ENCODE results near the gene CCDC38.

CCDC38 gene

GRCh38 chr12:95960241-95960640 lies 17.8 kb upstream of the CCDC38 start:
- no peak for DNase-seq

DNA sequence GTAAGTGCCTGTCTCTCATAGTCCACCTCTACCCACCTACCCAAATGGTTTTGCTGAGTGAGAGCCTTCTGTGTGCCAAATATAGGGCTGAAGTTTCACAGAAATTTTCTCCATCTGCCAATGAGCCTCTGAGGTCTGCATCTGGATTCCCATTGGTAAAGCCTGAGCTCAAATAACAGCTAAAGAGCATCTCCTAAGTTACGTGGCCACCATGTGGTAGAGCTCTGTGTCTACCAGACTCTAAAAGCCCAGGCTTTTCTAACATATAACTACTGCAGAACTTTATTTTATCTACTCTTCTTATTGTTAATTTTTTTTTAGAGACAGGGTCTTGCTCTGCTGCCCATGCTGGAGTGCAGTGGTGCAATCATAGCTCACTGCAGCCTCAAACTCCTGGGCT lies 16.7 kb upstream of the CCDC38 start:
- DNase-seq, result no peak

DNA sequence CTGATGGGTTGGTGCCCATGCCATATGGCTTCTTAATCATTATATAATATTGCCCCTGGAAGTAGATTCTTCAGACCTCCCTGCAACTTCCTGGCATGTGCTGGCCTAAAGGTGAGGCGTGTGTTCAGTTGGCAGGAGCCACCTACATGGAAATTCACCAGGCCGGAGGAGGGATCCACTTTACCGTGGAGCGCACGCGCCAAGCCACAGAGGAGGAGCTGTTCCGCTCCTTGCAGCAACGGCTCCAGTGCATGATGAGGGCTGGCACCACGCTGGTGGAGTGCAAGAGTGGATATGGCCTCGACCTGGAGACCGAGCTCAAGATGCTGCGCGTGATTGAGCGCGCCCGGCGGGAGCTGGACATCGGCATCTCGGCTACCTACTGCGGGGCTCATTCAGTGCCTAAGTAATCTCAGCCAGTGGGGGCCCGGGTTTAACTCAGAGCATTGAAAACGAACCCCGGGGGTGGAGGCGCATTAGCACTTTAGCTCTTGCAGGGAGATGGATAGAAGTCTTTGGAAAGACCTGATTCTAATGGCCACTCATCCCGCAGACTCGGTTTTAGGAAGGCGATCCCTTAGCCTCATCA lies 14.2 kb upstream of the CCDC38 start:
- no peak for DNase-seq

GRCh38 chr12:95955549-95956159 lies 13.2 kb upstream of the CCDC38 start:
- no peak for DNase-seq

DNA sequence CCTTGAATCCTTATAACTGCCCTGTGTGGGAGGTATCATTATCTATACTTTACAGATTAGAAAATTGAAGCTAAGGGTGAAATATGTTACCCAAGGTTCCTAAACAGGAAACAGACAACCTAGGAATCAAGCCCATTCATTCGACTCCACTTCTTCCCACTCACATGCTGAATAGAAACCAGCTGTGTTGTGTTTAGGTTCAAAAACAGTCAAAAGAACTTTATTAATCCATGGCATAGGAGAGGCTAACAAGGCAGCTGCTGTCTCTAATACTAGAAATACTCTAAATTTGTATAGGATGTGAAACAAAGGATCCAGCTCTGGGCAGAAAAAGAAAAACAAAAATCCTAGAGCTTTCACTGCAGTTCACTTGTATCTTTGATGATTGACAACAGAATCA lies 10.6 kb upstream of the CCDC38 start:
- no peak for DNase-seq

- no peak for DNase-seq
Measured at GRCh38 chr12:95951515-95951914, 9.1 kb upstream of the CCDC38 start.

DNA sequence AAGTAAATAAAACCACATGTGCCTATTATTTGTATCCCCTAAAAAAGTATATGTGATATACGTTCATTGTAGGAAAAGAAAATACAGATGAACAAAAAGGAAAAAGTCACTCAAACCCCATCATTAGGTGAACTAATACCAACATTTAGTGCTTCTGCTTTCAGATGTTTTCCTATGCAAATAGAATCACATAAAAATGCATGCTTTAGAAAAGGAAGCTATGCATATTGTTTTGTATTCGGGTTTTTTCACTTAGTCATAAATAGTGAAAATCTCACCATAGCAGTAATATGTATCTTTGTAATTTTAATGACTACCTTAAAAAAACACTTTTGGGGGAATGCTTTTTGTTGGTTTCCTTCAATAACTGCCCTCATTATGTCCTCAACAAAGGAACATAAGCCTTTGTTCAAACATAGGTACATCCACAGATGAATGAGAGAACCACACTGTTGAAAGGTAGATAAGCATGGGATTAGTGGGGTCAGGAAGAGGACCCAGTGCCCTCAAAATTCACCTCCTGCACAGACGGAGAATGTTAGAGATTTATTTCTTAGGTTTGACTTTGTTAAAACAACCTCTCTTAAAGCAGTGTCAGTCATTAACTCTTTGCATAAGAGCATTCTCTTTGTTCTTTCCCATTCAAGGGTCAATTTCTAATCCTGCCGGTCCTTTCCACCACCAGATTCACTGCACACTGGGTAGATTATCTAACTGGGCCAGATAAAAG lies 7.2 kb upstream of the CCDC38 start:
- no peak for DNase-seq

DNA sequence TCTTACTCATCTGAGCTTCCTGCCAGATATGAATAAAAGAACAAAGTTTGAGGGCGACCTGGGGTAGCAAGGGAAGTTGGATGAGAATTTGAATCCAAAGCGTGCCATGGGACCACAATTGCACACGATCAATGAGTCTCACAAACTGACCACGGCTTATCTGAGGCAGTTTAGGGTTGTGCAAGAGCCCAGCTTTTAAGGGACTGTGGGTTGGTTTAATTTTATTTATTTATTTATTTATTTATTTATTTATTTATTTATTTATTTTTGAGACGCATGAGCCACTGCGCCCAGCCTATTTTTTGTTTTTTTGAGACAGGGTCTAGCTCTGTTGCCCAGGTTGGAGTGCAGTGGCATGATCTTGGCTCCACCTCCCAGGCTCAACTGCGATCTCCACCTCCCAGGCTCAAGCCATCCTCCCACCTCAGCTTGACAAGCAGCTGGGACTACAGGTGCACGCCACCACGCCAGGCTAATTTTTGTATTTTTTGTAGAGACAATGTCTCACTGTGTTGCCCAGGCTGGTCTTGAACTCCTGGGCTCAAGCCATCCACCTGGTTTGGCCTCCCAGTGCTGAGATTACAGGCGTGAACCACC lies 1.8 kb upstream of the CCDC38 start:
- DNase-seq, result no peak

GRCh38 chr12:95943330-95943842 lies 972 bp upstream of the CCDC38 start, which contains the start of gene AMDHD1:
TSS of gene AMDHD1 (plus strand) at chr12:95943331. CDS start at chr12:95943399, 68 bp downstream.
- no peak for DNase-seq

DNA sequence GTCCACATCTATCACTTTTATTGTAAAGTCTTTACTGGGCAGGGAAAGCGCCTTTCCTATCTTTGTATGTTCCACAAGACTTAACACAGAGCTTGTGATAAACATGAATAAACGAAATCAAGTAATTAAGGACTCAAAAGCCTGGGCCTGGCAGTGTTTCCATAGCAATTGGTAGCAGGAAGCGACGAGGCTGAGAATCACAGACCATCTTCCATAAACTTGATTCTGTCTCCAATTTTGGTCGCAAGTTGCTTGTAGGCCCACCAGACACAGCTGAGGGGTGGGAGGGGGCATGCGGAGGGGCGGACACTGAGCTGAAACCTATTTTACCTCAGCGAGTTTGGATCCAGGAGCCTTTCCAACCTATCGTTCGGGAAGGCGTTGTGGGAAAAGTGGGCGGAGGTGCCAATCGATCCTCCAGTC lies 302 bp downstream of the CCDC38 start:
- DNase-seq, result no peak

DNA sequence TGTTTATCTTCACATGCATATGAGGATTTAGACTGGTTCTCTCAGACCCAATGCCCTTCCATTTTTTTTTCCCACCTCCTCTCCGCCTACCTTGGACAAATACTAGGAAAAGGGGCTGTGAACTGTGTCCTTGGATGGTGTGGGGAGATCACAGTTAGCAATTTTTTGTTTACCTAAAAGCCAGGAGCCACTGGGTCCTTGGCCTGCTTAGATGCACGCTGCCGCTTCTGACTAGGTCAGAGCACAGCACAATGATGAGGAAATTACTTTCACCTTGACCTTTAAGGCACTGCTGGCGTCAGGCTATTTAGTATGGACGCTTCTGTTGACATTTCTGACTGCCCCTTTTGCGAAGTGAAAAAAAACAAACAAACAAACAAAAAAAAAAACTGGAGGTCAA lies 1.9 kb downstream of the CCDC38 start:
- DNase-seq, result no peak

GRCh38 chr12:95922231-95922630 lies 20.2 kb downstream of the CCDC38 start:
- no peak for DNase-seq

DNA sequence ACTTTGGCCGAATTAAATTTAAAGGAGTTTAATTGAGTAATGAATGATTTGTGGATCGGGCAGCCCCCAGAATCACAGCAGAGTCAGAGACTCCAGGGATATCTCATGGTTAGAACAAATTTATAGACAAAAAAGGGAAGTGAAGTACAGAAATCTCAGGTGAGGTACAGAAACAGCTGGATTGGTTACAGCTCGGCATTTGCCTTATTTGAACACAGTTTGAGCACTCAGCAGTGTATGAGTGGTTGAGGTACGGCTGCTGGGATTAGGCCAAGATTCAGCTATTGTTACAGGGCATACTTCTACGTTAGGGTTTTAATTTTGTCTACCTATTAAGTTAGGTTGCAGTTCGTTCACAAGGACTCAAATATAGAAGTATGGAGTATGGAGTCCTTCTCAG lies 23.3 kb downstream of the CCDC38 start:
- no peak for DNase-seq

GRCh38 chr12:95918194-95918993 lies 24.0 kb downstream of the CCDC38 start:
- peak; percentile 39 for DNase-seq

DNA sequence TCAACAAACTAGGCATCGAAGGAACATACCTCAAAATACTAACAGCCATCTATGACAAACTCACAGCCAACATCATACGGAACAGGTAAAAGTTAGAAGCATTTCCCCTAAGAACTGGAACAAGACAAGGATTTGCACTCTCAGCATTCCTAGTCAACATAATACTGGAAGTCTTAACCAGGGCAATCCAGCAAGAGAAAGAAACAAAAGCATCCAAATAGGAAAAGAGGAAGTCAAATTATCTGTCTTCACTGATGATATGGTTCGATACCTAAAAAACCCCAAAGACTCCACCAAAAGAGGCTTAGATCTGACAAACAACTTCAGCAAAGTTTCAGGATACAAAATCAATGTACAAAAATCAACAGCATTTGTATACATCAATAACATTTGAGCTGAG lies 32.5 kb downstream of the CCDC38 start:
- DNase-seq, result no peak

DNA sequence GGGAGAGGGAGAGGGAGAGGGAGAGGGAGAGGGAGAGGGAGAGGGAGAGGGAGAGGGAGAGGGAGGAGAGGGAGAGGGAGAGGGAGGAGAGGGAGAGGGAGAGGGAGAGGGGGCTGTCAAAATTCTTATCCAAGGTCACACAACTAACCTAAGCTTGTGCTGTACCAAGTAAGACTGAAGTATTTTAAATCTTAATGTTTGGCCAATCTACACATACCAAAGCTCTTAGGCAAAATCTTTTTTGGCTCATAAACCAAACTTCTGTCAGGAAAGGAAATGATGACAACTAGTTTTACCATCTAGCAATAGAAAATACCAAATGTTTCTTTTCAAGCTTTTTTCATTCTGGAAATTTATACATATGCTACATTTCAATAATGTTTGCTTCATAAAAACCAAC lies 33.8 kb downstream of the CCDC38 start:
- no peak for DNase-seq

- DNase-seq, result no peak
Measured at GRCh38 chr12:95898081-95898480, 44.3 kb downstream of the CCDC38 start.

DNA sequence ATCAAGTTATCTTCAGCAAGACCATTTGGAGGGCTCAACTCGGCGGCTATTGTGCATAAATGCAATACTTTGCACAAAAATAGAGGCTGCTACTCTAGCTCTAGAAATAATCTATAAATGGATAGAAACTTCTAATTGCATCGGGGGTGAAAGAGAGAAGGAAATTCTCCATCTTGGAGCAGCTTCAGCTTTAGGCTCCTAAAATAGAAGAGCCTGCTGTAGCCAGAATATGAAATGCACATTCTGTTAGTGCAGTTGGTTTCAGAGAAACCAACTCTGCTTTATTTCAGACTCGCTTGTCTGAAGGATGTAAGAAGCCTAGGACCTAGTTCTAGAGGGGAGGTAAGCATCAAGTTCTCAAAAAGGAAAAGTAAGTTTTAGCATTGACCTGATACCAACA lies 45.6 kb downstream of the CCDC38 start:
- DNase-seq, result no peak

DNA sequence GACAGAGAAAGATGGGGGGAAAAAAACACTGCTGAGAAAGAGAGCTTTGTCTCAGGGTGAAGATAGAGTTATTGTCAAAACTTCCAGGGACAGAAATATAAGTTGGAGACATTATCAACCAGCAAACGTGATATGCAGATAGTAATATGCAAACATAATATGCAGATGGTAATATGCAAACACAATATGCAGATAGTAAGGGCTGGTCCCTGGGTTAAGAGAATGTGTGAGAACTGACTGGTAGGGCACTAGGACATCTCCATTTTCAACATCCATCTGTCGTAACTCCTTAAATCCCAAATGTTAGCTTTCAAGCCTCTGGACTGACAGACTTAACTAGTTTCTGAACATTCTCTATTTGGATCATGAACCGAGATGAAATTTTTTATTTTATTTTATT lies 51.5 kb downstream of the CCDC38 start:
- DNase-seq, result no peak

DNA sequence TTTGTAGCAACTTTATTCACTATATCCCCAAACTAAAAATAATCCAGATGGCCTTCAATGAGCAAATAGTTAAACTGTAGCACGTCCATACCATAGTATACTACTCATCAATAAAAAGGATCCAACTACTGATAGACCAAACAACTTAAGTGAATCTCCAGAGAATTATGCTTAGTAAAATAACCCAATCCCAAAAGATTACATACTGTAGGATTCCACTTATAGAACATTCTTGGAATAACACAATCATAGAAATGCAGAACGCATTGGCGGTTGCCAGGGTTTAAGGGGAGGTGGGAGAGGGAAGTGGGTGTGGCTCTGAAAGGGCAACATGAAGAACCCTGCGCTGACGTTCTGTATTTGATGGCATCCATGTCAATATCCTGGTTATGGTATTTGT lies 55.1 kb downstream of the CCDC38 start:
- no peak for DNase-seq

DNA sequence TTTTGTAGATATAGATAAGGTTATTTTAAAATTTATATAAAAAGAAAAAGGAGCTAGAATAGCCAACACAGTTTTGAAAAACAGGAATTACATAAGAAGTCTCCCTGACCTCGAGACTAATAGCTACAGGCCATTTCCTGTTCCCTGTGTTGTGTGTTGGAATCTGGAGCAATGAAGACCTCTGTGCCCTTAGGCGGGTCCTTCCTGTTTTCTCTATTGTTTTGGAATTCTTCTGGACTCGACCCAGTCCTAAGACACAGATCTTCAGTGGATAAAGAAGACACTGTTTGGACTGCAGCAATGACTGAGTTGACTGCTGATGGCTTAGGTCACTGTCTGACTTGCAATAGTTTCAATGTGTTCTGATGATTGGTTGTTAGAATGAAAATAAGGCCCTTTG lies 57.4 kb downstream of the CCDC38 start:
- no peak for DNase-seq

DNA sequence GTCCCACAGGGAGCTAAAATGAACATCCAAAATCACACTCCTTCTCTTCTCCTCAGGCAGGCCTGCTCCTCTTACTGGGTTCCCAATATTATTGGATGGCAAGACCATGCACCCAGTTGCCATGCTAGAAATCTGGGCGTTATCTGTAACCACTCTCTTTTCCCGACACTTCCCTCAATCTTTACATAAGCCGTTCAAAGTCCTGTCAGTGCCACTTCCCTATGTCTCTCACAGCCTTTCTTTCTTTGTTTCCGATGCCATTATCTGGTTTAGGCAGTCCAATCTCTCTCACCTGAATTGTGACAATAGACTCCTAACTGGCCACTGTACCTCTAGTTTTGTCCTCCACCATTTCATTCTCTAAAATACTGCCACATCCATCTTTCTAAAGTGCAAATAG lies 59.5 kb downstream of the CCDC38 start:
- no peak for DNase-seq

GRCh38 chr12:95882080-95882479 lies 60.3 kb downstream of the CCDC38 start:
- DNase-seq, result no peak
